Glutamatergic neuron (in vitro differentiated cells): ENCODE results near the gene CRTC3. TPM values are rescaled to one million over a fixed set of nuclear protein-coding genes. Genes with fewer than 3 reads are reported as not detected.

Source experiments
- DNase-seq: peaks from one replicate; pipeline ENCODE4 v3.0.0; 2022
- H3K27ac Mint-ChIP-seq: one replicate; pipeline ENCODE4 v1.8.0; 2020; ENCODE audit warnings: mild to moderate bottlenecking, mixed read lengths, inconsistent platforms; ENCODE audit not compliant: unreplicated experiment
- H3K27me3 Mint-ChIP-seq: one replicate; pipeline ENCODE4 v1.8.0; 2020; ENCODE audit warnings: mild to moderate bottlenecking, moderate library complexity, mixed read lengths, inconsistent platforms; ENCODE audit not compliant: unreplicated experiment
- H3K36me3 Mint-ChIP-seq: one replicate; pipeline ENCODE4 v1.8.0; 2020; ENCODE audit warnings: mild to moderate bottlenecking, mixed read lengths, inconsistent platforms; ENCODE audit not compliant: unreplicated experiment
- H3K4me1 Mint-ChIP-seq: one replicate; pipeline ENCODE4 v1.8.0; 2020; ENCODE audit warnings: mild to moderate bottlenecking, low read depth, mixed read lengths, inconsistent platforms; ENCODE audit not compliant: unreplicated experiment
- H3K4me3 Mint-ChIP-seq: one replicate; pipeline ENCODE4 v1.8.0; 2020; ENCODE audit warnings: mild to moderate bottlenecking, mixed read lengths, inconsistent platforms; ENCODE audit not compliant: unreplicated experiment
- H3K9me3 Mint-ChIP-seq: one replicate; pipeline ENCODE4 v1.8.0; 2020; ENCODE audit warnings: mild to moderate bottlenecking, moderate library complexity, mixed read lengths, inconsistent platforms; ENCODE audit not compliant: unreplicated experiment
- CTCF ChIP-seq: fragments of 200-600 bp; sonication (generic); IDR thresholded peaks from one replicate; pipeline ENCODE4 v1.5.0; 2021; ENCODE audit not compliant: partially characterized antibody, unreplicated experiment
- total RNA-seq: library from RNA; stranded (reverse); fragmentation: NEBNext Ultra II Directional; extraction: Animal tissue kit (Norgen Biotek cat#: 25700); gene quantifications from one replicate; pipeline ENCODE4 v1.2.1, GENCODE V29; 2021; ENCODE audit not compliant: unreplicated experiment

Gene CRTC3
- total RNA-seq, 1 donor from 2014 or later = 50.1 TPM

- DNase-seq = peak; percentile 25
- no peak overlapping the region for H3K4me3 Mint-ChIP-seq
- H3K9me3 Mint-ChIP-seq = peaks cover 4% of the 10 kb centered on the region
- peak overlapping the region; percentile 44 for H3K27ac Mint-ChIP-seq
- peaks cover 23% of the 10 kb centered on the region for H3K4me1 Mint-ChIP-seq
- peaks cover 3% of the 10 kb centered on the region for H3K27me3 Mint-ChIP-seq
- TF ChIP-seq CTCF = no peak
- peaks cover 7% of the 10 kb centered on the region for H3K36me3 Mint-ChIP-seq
Measured at GRCh38 chr15:90495067-90495466, 34.7 kb upstream of the CRTC3 start.

- H3K36me3 Mint-ChIP-seq = peaks cover 10% of the 10 kb centered on the region
- TF ChIP-seq CTCF = no peak
- no peaks in the 10 kb centered on the region for H3K27me3 Mint-ChIP-seq
- no peak overlapping the region for H3K4me3 Mint-ChIP-seq
- peak overlapping the region; percentile 62 for H3K27ac Mint-ChIP-seq
- H3K9me3 Mint-ChIP-seq = peaks cover 3% of the 10 kb centered on the region
- DNase-seq = peak; percentile 38
- peaks cover 23% of the 10 kb centered on the region for H3K4me1 Mint-ChIP-seq
Measured at GRCh38 chr15:90496791-90497190, 32.9 kb upstream of the CRTC3 start.

- TF ChIP-seq CTCF = no peak
- Mint-ChIP-seq H3K27me3 (no peaks in the 10 kb centered on the region), H3K4me3 (peak overlapping the region; percentile 17), H3K36me3 (peaks cover 10% of the 10 kb centered on the region), H3K4me1 (peaks cover 23% of the 10 kb centered on the region), H3K9me3 (peaks cover 3% of the 10 kb centered on the region), H3K27ac (peak overlapping the region; percentile 62)
- no peak for DNase-seq
Measured at GRCh38 chr15:90497376-90497775, 32.3 kb upstream of the CRTC3 start.

GRCh38 chr15:90497912-90498311 is 31.8 kb upstream of the CRTC3 start:
- Mint-ChIP-seq H3K27me3 (no peaks in the 10 kb centered on the region), H3K36me3 (peaks cover 10% of the 10 kb centered on the region), H3K4me3 (no peak overlapping the region), H3K4me1 (peaks cover 23% of the 10 kb centered on the region), H3K9me3 (peaks cover 3% of the 10 kb centered on the region), H3K27ac (peak overlapping the region; percentile 18)
- DNase-seq = no peak
- TF ChIP-seq CTCF = no peak

- Mint-ChIP-seq H3K27me3 (peaks cover 2% of the 10 kb centered on the region), H3K9me3 (peaks cover 3% of the 10 kb centered on the region), H3K36me3 (peaks cover 10% of the 10 kb centered on the region), H3K4me1 (peaks cover 12% of the 10 kb centered on the region), H3K27ac (peak overlapping the region; percentile 7), H3K4me3 (no peak overlapping the region)
- TF ChIP-seq CTCF = no peak
- no peak for DNase-seq
Measured at GRCh38 chr15:90500171-90500570, 29.6 kb upstream of the CRTC3 start.
